Measurements from ENCODE around the gene RBM43. TPM values are rescaled to one million over a fixed set of nuclear protein-coding genes. Genes with fewer than 3 reads are reported as not detected.

The RBM43 gene
- total RNA-seq, 1 experiment from 2014 or later: 1.8 TPM

DNA sequence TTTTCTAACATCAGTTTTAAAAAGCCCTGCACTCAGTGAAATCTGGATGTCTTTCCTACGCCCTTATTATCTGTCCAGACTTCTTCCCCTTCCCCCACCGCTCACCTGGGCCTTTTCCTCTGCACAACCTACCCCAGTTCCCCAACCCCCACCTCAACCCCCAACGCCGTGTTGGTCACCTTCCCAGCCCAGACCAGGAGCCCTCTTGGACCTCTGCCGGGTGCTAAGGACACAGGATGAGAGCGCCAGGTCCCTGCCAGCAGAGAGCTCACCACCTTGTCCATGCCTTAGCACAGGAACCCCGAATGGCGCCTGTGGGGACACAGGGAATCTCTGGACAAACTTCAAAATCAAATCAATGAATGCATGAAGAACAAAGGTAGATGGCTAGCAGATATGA is 966 bp upstream of the RBM43 start:
- H3K56ac ChIP-seq (ENCODE audit: insufficient read length, low read depth, low read length): no peak overlapping the region
- H4K20me1 ChIP-seq (ENCODE audit: control insufficient read depth, insufficient read depth, insufficient read length): no peaks in the 10 kb centered on the region
- Mint-ChIP-seq H3K36me3 (ENCODE audit: insufficient read depth in 1 of 3, low read depth in 3 of 3) (peaks cover 0 to 5% (median under 1%) of the 10 kb centered on the region in 3 experiments; a peak in 3 of 7 replicates), H3K9me3 (no peaks in the 10 kb centered on the region; a peak in 2 of 5 replicates), H3K27ac (no peak overlapping the region), H3K27me3 (ENCODE audit: low read depth) (peaks cover 3% of the 10 kb centered on the region; the same call in 1 of the 2 replicates), H3K4me1 (peaks cover 31 to 34% of the 10 kb centered on the region in 2 experiments), H3K4me3 (no peak overlapping the region)
- H3K18ac ChIP-seq (ENCODE audit: insufficient read length, low read depth, low read length): no peak overlapping the region
- WGBS (ENCODE audit: extremely low coverage, insufficient read length, low lambda C conversion rate): no CpG with 5 or more reads among the region's 8 CpGs
- no peak overlapping the region for H3K4me2 ChIP-seq (ENCODE audit: insufficient read depth, insufficient read length, low read length)
- no peak overlapping the region for H4K91ac ChIP-seq (ENCODE audit: insufficient read length, low read depth, low read length)
- TF ChIP-seq, protein P1, sequence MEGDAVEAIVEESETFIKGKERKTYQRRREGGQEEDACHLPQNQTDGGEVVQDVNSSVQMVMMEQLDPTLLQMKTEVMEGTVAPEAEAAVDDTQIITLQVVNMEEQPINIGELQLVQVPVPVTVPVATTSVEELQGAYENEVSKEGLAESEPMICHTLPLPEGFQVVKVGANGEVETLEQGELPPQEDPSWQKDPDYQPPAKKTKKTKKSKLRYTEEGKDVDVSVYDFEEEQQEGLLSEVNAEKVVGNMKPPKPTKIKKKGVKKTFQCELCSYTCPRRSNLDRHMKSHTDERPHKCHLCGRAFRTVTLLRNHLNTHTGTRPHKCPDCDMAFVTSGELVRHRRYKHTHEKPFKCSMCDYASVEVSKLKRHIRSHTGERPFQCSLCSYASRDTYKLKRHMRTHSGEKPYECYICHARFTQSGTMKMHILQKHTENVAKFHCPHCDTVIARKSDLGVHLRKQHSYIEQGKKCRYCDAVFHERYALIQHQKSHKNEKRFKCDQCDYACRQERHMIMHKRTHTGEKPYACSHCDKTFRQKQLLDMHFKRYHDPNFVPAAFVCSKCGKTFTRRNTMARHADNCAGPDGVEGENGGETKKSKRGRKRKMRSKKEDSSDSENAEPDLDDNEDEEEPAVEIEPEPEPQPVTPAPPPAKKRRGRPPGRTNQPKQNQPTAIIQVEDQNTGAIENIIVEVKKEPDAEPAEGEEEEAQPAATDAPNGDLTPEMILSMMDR (conservative IDR thresholded peaks at IDR 0.05): no peak
- no peaks in the 10 kb centered on the region for H3K79me1 ChIP-seq (ENCODE audit: insufficient read depth, low read depth, low read length, poor library complexity, severe bottlenecking)
- no peak overlapping the region for H4K5ac ChIP-seq (ENCODE audit: insufficient read length, low read depth, low read length)
- no peak overlapping the region for H3K27ac ChIP-seq (ENCODE audit: insufficient read length, low read depth, low read length)
- H3K9me3 ChIP-seq (ENCODE audit: control insufficient read depth, low read depth, low read length): no peaks in the 10 kb centered on the region
- H3K4me1 ChIP-seq (ENCODE audit: insufficient read depth, low read length): no peaks in the 10 kb centered on the region; the same call in 1 of the 2 replicates
- no peak overlapping the region for H2AFZ ChIP-seq (ENCODE audit: low read length)
- H3K9ac ChIP-seq (ENCODE audit: extremely low read depth, insufficient read length, low read length): no peak overlapping the region
- H3K79me2 ChIP-seq (ENCODE audit: insufficient read depth, low read length): 0 out of 2 replicates have a peak, but pooled peaks cover 2% of the 10 kb centered on the region
- no peaks in the 10 kb centered on the region for H3K23me2 ChIP-seq (ENCODE audit: insufficient read length, low read depth, low read length, poor library complexity, severe bottlenecking)
- no peak overlapping the region for H2BK5ac ChIP-seq (ENCODE audit: insufficient read length, low read length)
- H2BK15ac ChIP-seq (ENCODE audit: low read depth, low read length): no peak overlapping the region
- H2BK20ac ChIP-seq (ENCODE audit: low read depth, low read length, poor library complexity, severe bottlenecking): no peak overlapping the region
- no peak overlapping the region for H2BK12ac ChIP-seq (ENCODE audit: insufficient read length, low read depth, low read length)
- no peak overlapping the region for H4K8ac ChIP-seq (replicated peaks; ENCODE audit: insufficient read length, low read depth, low read length)
- H3K14ac ChIP-seq (ENCODE audit: insufficient read depth, low read length): no peak overlapping the region
- DNase-seq: peak; percentile 30
- H3K23ac ChIP-seq (ENCODE audit: insufficient read length, low read depth, low read length): no peak overlapping the region
- no peaks in the 10 kb centered on the region for H3K27me3 ChIP-seq (ENCODE audit: insufficient read depth, low read length)
- H2AK5ac ChIP-seq (ENCODE audit: insufficient read length, low read length): no peak overlapping the region
- H3T11ph ChIP-seq (ENCODE audit: low read length): no peak overlapping the region
- H3K4ac ChIP-seq (ENCODE audit: low read depth, low read length): no peak overlapping the region
- H2BK120ac ChIP-seq (ENCODE audit: low read depth, low read length, poor library complexity, severe bottlenecking): no peak overlapping the region
